Mesodermal cell (in vitro differentiated cells): ENCODE results near the gene PROC.

Experiments
- H3K27ac ChIP-seq: 2 replicates; pipeline ENCODE4 v1.7.0; 2013; ENCODE audit warnings: mild to moderate bottlenecking, low read depth, low read length, moderate library complexity; ENCODE audit not compliant: severe bottlenecking
- H3K36me3 ChIP-seq: 2 replicates; pipeline ENCODE4 v1.7.1; 2013; ENCODE audit warnings: mild to moderate bottlenecking, low read length, moderate library complexity; ENCODE audit not compliant: control insufficient read depth, insufficient read depth
- H3K4me1 ChIP-seq: one replicate; pipeline ENCODE4 v1.7.1; 2013; ENCODE audit warnings: mild to moderate bottlenecking, low read length; ENCODE audit not compliant: insufficient read depth, control insufficient read depth, poor library complexity, severe bottlenecking
- H3K4me3 ChIP-seq: 2 replicates; pipeline ENCODE4 v1.7.0; 2013; ENCODE audit warnings: low read length, control low read depth, mild to moderate bottlenecking; ENCODE audit not compliant: insufficient read depth, poor library complexity, severe bottlenecking; ENCODE audit errors: extremely low read depth
- H3K9me3 ChIP-seq: 2 replicates; pipeline ENCODE4 v1.7.1; 2013; ENCODE audit warnings: mild to moderate bottlenecking, low read length, moderate library complexity; ENCODE audit not compliant: control insufficient read depth
- WGBS, 2 experiments: methylation state at CpG; one replicate each; pipeline ENCODE4 v1.1.5; 2013; ENCODE audit warnings: missing lambda C conversion rate in 2 of 2; ENCODE audit not compliant: insufficient coverage in 2 of 2; 5-methylcytosine and 5-hydroxymethylcytosine counted together

The PROC gene

GRCh38 chr2:127453013-127453391 lies 34.8 kb downstream of the PROC start:
- H3K4me1 ChIP-seq, result peaks cover 4% of the 10 kb centered on the region
- H3K4me3 ChIP-seq, result no peak overlapping the region
- WGBS, 2 experiments, result 91 to 100% methylated on average over 2 of the region's 3 CpGs
- H3K9me3 ChIP-seq, result no peaks in the 10 kb centered on the region
- no peak overlapping the region for H3K27ac ChIP-seq
- no peaks in the 10 kb centered on the region for H3K36me3 ChIP-seq

- Histone ChIP-seq H3K9me3 (no peaks in the 10 kb centered on the region), H3K4me3 (no peak overlapping the region), H3K4me1 (peaks cover 4% of the 10 kb centered on the region), H3K27ac (no peak overlapping the region), H3K36me3 (no peaks in the 10 kb centered on the region)
- WGBS, 2 experiments, result 72 to 89% methylated on average over 6 of the region's 8 CpGs
Measured at GRCh38 chr2:127453392-127454171, 35.4 kb downstream of the PROC start.

- Histone ChIP-seq H3K4me3 (no peak overlapping the region), H3K36me3 (no peaks in the 10 kb centered on the region), H3K27ac (no peak overlapping the region), H3K4me1 (peaks cover 4% of the 10 kb centered on the region), H3K9me3 (no peaks in the 10 kb centered on the region)
- WGBS, 2 experiments, result 88 to 91% methylated on average over 17 to 18 of the region's 19 CpGs
Measured at GRCh38 chr2:127454595-127455565, 36.7 kb downstream of the PROC start.

GRCh38 chr2:127455566-127456493 lies 37.6 kb downstream of the PROC start:
- no peak overlapping the region for H3K4me3 ChIP-seq
- no peaks in the 10 kb centered on the region for H3K9me3 ChIP-seq
- H3K4me1 ChIP-seq, result peaks cover 4% of the 10 kb centered on the region
- H3K36me3 ChIP-seq, result no peaks in the 10 kb centered on the region
- no peak overlapping the region for H3K27ac ChIP-seq
- 37 to 50% methylated on average over 8 to 11 of the region's 13 CpGs for WGBS, 2 experiments

GRCh38 chr2:127456960-127457359 lies 38.7 kb downstream of the PROC start:
- WGBS, 2 experiments, result 94 to 99% methylated on average over 8 to 11 of the region's 12 CpGs
- peaks cover 4% of the 10 kb centered on the region for H3K4me1 ChIP-seq
- no peaks in the 10 kb centered on the region for H3K36me3 ChIP-seq
- no peak overlapping the region for H3K4me3 ChIP-seq
- H3K27ac ChIP-seq, result no peak overlapping the region
- H3K9me3 ChIP-seq, result no peaks in the 10 kb centered on the region

GRCh38 chr2:127462461-127462860 lies 44.2 kb downstream of the PROC start:
- H3K27ac ChIP-seq, result no peak overlapping the region
- 79 to 100% methylated on average over 2 of the region's 3 CpGs for WGBS, 2 experiments
- no peaks in the 10 kb centered on the region for H3K9me3 ChIP-seq
- H3K36me3 ChIP-seq, result peaks cover 1% of the 10 kb centered on the region
- H3K4me3 ChIP-seq, result no peak overlapping the region
- peaks cover 6% of the 10 kb centered on the region for H3K4me1 ChIP-seq

- Histone ChIP-seq H3K9me3 (no peaks in the 10 kb centered on the region), H3K4me1 (peaks cover 6% of the 10 kb centered on the region), H3K27ac (peak overlapping the region; percentile 60), H3K36me3 (peaks cover 8% of the 10 kb centered on the region), H3K4me3 (no peak overlapping the region)
- WGBS, 2 experiments, result 68 to 79% methylated on average over 13 to 14 of the region's 19 CpGs
Measured at GRCh38 chr2:127463155-127463991, 45.1 kb downstream of the PROC start.

- Histone ChIP-seq H3K36me3 (peaks cover 17% of the 10 kb centered on the region), H3K27ac (no peak overlapping the region), H3K4me3 (no peak overlapping the region), H3K4me1 (peaks cover 6% of the 10 kb centered on the region), H3K9me3 (no peaks in the 10 kb centered on the region)
- 88 to 95% methylated on average over 4 to 6 of the region's 7 CpGs for WGBS, 2 experiments
Measured at GRCh38 chr2:127464470-127465257, 46.4 kb downstream of the PROC start.

GRCh38 chr2:127465258-127465657 lies 47.0 kb downstream of the PROC start:
- Histone ChIP-seq H3K4me1 (peaks cover 6% of the 10 kb centered on the region), H3K27ac (no peak overlapping the region), H3K9me3 (no peaks in the 10 kb centered on the region), H3K36me3 (peaks cover 21% of the 10 kb centered on the region), H3K4me3 (no peak overlapping the region)
- WGBS, 2 experiments, result 80 to 100% methylated on average over 1 to 2 of the region's 4 CpGs
